ENCODE results near the gene HBA1. TPM values are rescaled to one million over a fixed set of nuclear protein-coding genes. Genes with fewer than 3 reads are reported as not detected.
A peak's percentile ranks its signal among the peaks of the same experiment; 100 is the strongest.

Gene HBA1
- total and polyA plus RNA-seq, 9 of the 15 experiments (the other 6 are each of a cell fraction or from before 2014, with no cell fraction given) = 128 to 2,388 (median 380) TPM

DNA sequence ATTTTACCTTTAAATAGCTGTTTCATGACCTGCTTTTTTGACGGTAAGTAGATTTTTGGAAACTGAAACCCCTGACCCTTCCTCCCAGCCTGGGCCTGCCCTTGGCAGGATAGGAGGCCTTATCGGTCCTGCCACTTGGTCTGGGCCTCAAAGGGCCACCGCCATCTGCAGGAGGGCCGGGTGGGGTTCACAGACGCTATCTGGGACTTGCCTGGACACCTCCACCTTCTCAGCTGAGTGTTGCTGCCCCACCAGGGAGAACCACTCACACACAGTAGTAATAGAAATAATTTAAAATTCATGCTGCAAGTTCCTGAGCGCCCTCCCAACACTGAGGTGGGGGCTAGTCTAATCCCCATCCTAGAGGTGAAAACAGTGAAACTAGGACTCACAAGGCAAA, 33.4 kb upstream of the HBA1 start (continued):
- TF ChIP-seq, protein P1, sequence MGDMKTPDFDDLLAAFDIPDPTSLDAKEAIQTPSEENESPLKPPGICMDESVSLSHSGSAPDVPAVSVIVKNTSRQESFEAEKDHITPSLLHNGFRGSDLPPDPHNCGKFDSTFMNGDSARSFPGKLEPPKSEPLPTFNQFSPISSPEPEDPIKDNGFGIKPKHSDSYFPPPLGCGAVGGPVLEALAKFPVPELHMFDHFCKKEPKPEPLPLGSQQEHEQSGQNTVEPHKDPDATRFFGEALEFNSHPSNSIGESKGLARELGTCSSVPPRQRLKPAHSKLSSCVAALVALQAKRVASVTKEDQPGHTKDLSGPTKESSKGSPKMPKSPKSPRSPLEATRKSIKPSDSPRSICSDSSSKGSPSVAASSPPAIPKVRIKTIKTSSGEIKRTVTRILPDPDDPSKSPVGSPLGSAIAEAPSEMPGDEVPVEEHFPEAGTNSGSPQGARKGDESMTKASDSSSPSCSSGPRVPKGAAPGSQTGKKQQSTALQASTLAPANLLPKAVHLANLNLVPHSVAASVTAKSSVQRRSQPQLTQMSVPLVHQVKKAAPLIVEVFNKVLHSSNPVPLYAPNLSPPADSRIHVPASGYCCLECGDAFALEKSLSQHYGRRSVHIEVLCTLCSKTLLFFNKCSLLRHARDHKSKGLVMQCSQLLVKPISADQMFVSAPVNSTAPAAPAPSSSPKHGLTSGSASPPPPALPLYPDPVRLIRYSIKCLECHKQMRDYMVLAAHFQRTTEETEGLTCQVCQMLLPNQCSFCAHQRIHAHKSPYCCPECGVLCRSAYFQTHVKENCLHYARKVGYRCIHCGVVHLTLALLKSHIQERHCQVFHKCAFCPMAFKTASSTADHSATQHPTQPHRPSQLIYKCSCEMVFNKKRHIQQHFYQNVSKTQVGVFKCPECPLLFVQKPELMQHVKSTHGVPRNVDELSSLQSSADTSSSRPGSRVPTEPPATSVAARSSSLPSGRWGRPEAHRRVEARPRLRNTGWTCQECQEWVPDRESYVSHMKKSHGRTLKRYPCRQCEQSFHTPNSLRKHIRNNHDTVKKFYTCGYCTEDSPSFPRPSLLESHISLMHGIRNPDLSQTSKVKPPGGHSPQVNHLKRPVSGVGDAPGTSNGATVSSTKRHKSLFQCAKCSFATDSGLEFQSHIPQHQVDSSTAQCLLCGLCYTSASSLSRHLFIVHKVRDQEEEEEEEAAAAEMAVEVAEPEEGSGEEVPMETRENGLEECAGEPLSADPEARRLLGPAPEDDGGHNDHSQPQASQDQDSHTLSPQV (IDR thresholded peaks at IDR 0.05) = peak; percentile 93
- TF ChIP-seq SLC30A9 (CRISPR knock-in tag; IDR thresholded peaks at IDR 0.05) (no peak), ARID2 (IDR thresholded peaks at IDR 0.05) (no peak), KDM4B (IDR thresholded peaks at IDR 0.05; ENCODE audit: borderline replicate concordance in 2 of 2, low read depth in 1 of 2) (no peak), ZNF79 (CRISPR knock-in tag; IDR thresholded peaks at IDR 0.05; ENCODE audit: low read depth) (no peak), KLF6 (CRISPR knock-in tag; IDR thresholded peaks at IDR 0.05; ENCODE audit: borderline replicate concordance) (no peak; the same call in 1 of the 2 replicates), TRIM28 (IDR thresholded peaks at IDR 0.05) (no peak; the same call in 1 of the 2 replicates), MTA1 (IDR thresholded peaks at IDR 0.05; ENCODE audit: borderline replicate concordance) (no peak), ZKSCAN8 (CRISPR knock-in tag; IDR thresholded peaks at IDR 0.05) (no peak; the same call in 1 of the 2 replicates), JUN (IDR thresholded peaks at IDR 0.05; ENCODE audit: borderline replicate concordance, low read depth, low read length) (no peak), JUN (CRISPR knock-in tag; IDR thresholded peaks at IDR 0.05; ENCODE audit: borderline replicate concordance) (no peak), RHOXF2B (CRISPR knock-in tag; conservative IDR thresholded peaks at IDR 0.05) (no peak), ZNF668 (CRISPR knock-in tag; IDR thresholded peaks at IDR 0.05) (0 out of 2 replicates have a peak, but pooled peaks have one; percentile 26)
- TF ChIP-seq, protein P2, sequence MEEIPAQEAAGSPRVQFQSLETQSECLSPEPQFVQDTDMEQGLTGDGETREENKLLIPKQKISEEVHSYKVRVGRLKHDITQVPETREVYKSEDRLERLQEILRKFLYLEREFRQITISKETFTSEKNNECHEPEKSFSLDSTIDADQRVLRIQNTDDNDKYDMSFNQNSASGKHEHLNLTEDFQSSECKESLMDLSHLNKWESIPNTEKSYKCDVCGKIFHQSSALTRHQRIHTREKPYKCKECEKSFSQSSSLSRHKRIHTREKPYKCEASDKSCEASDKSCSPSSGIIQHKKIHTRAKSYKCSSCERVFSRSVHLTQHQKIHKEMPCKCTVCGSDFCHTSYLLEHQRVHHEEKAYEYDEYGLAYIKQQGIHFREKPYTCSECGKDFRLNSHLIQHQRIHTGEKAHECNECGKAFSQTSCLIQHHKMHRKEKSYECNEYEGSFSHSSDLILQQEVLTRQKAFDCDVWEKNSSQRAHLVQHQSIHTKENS (CRISPR knock-in tag; IDR thresholded peaks at IDR 0.05) = no peak
- TF ChIP-seq, protein P3, sequence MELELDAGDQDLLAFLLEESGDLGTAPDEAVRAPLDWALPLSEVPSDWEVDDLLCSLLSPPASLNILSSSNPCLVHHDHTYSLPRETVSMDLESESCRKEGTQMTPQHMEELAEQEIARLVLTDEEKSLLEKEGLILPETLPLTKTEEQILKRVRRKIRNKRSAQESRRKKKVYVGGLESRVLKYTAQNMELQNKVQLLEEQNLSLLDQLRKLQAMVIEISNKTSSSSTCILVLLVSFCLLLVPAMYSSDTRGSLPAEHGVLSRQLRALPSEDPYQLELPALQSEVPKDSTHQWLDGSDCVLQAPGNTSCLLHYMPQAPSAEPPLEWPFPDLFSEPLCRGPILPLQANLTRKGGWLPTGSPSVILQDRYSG (tag; conservative IDR thresholded peaks at IDR 0.05; ENCODE audit: low read depth) = no peak; the same call in 1 of the 2 replicates
- TF ChIP-seq, protein P4, sequence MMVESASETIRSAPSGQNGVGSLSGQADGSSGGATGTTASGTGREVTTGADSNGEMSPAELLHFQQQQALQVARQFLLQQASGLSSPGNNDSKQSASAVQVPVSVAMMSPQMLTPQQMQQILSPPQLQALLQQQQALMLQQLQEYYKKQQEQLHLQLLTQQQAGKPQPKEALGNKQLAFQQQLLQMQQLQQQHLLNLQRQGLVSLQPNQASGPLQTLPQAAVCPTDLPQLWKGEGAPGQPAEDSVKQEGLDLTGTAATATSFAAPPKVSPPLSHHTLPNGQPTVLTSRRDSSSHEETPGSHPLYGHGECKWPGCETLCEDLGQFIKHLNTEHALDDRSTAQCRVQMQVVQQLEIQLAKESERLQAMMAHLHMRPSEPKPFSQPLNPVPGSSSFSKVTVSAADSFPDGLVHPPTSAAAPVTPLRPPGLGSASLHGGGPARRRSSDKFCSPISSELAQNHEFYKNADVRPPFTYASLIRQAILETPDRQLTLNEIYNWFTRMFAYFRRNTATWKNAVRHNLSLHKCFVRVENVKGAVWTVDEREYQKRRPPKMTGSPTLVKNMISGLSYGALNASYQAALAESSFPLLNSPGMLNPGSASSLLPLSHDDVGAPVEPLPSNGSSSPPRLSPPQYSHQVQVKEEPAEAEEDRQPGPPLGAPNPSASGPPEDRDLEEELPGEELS (CRISPR knock-in tag; IDR thresholded peaks at IDR 0.05; ENCODE audit: borderline replicate concordance) = no peak
- TF ChIP-seq, protein P5, sequence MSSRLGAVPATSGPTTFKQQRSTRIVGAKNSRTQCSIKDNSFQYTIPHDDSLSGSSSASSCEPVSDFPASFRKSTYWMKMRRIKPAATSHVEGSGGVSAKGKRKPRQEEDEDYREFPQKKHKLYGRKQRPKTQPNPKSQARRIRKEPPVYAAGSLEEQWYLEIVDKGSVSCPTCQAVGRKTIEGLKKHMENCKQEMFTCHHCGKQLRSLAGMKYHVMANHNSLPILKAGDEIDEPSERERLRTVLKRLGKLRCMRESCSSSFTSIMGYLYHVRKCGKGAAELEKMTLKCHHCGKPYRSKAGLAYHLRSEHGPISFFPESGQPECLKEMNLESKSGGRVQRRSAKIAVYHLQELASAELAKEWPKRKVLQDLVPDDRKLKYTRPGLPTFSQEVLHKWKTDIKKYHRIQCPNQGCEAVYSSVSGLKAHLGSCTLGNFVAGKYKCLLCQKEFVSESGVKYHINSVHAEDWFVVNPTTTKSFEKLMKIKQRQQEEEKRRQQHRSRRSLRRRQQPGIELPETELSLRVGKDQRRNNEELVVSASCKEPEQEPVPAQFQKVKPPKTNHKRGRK (tag; IDR thresholded peaks at IDR 0.05) = no peak
